LNCaP clone FGC (cell line): ENCODE measurements around the gene LINS1.

Experiments used
- DNase-seq: peaks from one replicate; pipeline ENCODE4 v3.0.0-alpha.2; 2011; ENCODE audit warnings: low read depth
- H3K4me3 ChIP-seq: 2 replicates; pipeline ENCODE4 v1.5.1; 2011; ENCODE audit warnings: mild to moderate bottlenecking, low read depth, low read length, control low read depth
- TF ChIP-seq, protein P1 (sequence below): IDR thresholded peaks from 2 replicates; pipeline ENCODE4 v1.5.1; 2012; ENCODE audit warnings: mild to moderate bottlenecking; ENCODE audit not compliant: control insufficient read depth, insufficient read depth; ENCODE audit errors: extremely low read depth

The LINS1 gene

DNA sequence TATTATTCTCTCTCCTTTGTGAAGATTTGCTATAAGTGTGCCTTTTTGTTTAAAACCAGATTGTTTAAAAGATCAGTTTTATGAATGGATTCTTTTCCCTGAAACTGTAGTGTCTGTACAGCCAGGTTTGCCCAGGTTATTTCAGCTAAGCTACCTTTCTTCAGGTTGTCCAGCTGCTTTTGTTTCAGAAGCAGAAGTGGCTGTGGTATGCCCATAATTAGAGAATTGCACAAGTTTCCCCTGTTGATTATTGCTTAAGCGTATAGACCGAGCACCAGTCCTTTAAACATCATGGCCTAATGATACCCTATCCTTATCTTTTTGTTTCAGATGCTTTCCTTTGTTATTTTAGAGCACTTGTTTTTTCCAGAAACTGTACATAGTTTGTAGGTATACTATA is 10.6 kb upstream of the LINS1 start:
- TF ChIP-seq, protein P1, sequence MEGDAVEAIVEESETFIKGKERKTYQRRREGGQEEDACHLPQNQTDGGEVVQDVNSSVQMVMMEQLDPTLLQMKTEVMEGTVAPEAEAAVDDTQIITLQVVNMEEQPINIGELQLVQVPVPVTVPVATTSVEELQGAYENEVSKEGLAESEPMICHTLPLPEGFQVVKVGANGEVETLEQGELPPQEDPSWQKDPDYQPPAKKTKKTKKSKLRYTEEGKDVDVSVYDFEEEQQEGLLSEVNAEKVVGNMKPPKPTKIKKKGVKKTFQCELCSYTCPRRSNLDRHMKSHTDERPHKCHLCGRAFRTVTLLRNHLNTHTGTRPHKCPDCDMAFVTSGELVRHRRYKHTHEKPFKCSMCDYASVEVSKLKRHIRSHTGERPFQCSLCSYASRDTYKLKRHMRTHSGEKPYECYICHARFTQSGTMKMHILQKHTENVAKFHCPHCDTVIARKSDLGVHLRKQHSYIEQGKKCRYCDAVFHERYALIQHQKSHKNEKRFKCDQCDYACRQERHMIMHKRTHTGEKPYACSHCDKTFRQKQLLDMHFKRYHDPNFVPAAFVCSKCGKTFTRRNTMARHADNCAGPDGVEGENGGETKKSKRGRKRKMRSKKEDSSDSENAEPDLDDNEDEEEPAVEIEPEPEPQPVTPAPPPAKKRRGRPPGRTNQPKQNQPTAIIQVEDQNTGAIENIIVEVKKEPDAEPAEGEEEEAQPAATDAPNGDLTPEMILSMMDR: no peak
- no peak for DNase-seq
- H3K4me3 ChIP-seq: no peak overlapping the region

DNA sequence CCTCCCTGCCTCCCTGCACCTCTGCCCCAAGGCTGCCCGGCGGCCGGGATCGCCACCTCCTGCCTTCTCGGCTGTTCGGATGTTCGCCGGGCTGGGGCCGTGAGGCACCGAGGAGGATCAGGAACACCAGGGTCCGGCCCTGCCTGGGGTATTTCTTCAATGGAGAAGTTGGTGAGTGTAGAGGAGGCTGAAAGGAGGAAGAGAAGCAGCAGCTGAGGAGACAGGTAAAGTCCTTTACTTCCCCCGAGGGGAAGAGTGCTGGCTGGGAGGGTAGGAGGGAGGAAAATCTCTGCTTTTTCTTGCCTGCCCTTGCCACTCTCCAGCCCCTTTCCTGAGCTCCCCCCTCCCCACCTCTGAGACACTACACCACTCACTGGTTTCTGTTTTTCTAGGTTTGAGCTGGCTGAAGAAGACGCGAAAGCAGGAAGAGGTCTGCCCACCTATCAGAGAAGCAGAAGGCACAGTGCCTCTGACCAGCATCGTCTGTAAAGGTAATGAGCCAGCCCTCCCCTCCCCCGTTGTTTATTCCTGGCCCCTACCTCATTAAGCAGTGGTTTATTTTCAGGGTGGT is 924 bp upstream of the LINS1 start:
- no peak for DNase-seq
- peak overlapping the region; percentile 92 for H3K4me3 ChIP-seq
- TF ChIP-seq, protein P1: no peak

DNA sequence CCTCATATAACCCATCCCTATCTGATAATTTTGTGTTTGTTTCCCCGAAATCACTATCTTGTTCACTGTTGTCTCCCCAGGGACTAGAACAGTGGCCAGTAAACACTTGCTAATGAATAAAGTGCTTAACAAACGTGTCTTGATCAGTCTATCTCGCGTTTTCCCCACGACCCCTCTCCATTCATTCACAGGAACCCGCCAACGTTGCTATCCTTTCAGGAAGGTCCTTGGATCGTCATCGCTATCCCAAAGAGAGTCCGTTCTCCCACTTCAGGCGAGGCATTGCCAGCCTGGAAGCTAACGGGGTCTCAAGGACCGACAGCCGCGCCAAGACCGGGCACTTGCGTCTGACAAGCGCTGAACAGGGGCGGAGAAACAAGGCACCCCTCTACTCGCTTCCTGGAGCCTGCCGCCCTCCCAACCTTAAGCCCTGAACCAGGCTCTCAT is 344 bp downstream of the LINS1 start:
- TF ChIP-seq, protein P1: no peak
- no peak for DNase-seq
- H3K4me3 ChIP-seq: peak overlapping the region; percentile 92

DNA sequence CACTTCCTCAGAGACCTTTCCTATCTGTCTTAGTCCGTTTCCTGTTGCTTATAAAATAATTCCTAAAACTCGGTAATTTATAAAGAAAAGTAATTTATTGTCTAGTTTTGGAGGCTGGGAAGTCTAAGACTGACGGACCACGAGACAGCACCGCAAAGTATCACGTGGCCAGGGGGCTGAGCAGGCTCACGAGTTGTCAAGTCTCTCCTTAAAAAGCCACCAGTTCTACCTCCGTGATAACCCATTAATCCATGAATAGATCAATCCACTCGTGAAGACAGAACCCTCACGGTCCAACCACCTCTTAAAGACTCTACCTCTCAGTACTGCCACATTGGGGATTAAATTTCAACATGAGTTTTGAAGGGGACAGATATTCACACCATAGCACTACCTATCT is 821 bp downstream of the LINS1 start:
- no peak for DNase-seq
- TF ChIP-seq, protein P1: no peak
- peak overlapping the region; percentile 92 for H3K4me3 ChIP-seq

DNA sequence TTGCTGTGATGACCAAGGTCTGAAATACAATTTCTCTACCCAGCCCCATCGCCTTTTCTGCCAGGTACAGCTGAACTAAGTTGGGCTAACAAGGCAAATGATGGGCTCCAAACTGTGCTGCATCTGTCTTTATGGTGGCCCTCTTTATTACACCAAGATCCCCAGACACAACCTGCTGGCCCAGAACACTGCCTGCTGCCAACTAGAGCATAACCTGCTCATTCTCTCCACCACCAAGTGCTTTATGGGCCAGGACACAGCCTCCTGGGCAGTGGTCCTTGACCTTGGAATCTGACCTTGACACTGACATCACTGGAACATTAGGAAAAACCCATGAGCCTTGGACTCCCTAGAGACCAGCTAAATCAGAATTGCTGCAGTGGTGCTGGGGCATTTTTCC is 3.3 kb downstream of the LINS1 start:
- no peak for DNase-seq
- no peak overlapping the region for H3K4me3 ChIP-seq
- TF ChIP-seq, protein P1: no peak

DNA sequence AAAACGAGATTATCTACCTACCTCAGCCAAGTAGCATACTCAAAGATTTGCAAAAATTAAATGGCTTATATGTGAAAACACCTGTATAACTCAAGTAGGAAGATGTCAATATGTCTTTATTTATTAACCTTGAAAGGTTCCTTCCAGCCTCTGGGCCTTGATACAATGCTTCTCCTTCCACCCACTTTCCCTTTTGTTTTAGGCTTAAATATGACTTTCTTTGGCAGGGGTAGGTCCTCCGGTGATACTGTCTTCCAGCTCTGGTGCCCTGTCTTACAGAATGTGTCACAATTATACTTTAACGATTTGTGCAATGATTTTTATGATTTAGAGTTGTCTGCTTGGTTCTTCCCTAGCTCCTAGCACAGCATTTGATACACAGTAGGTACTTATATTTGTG is 4.1 kb downstream of the LINS1 start:
- DNase-seq: no peak
- TF ChIP-seq, protein P1: no peak
- no peak overlapping the region for H3K4me3 ChIP-seq

DNA sequence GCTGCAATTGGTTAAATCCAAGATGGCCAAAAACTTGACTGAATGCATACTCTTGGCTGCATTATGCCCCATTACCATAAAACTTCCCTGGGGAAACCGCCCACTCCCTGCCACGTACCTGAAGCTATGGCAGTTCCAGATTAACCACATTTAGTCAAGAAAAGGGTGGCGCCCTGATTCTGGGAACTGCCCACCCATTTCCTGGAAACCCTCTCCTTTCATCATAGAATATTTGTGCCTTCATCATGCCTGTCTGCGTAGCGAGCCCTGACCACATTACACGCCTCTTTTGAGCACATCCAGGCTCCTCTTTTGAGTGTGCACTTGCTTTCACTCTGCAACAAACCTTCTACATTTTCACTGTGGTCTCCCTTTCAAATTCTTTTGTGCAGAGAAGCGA is 5.2 kb downstream of the LINS1 start:
- TF ChIP-seq, protein P1: no peak

More for the DNA sequence above, 5.2 kb downstream of the LINS1 start:
- no peak overlapping the region for H3K4me3 ChIP-seq
- no peak for DNase-seq
